ENCODE results near the gene OTOGL. TPM values are rescaled to one million over a fixed set of nuclear protein-coding genes. Genes with fewer than 3 reads are reported as not detected.

Gene OTOGL
- total RNA-seq, 1 donor from 2014 or later = 0.32 TPM

DNA sequence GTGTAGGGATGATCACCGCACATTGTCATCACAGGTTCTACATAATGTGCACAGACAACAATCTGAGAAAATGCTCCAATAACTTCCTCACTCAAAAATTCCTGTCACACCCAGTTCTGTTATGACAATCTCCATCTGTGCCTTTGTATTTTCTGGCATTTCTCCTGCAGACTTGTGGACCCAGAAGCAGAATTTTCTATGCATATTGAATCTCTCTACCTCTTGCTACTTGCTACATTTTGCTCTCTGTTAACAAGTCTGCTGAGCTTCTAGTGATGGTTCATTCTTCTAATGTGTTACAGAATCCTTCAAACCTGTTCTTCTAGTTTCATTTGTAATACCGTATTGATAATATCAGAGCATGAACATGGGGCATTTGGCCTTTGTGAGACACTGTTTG is 216.9 kb downstream of the OTOGL start:
- TF ChIP-seq, protein P1, sequence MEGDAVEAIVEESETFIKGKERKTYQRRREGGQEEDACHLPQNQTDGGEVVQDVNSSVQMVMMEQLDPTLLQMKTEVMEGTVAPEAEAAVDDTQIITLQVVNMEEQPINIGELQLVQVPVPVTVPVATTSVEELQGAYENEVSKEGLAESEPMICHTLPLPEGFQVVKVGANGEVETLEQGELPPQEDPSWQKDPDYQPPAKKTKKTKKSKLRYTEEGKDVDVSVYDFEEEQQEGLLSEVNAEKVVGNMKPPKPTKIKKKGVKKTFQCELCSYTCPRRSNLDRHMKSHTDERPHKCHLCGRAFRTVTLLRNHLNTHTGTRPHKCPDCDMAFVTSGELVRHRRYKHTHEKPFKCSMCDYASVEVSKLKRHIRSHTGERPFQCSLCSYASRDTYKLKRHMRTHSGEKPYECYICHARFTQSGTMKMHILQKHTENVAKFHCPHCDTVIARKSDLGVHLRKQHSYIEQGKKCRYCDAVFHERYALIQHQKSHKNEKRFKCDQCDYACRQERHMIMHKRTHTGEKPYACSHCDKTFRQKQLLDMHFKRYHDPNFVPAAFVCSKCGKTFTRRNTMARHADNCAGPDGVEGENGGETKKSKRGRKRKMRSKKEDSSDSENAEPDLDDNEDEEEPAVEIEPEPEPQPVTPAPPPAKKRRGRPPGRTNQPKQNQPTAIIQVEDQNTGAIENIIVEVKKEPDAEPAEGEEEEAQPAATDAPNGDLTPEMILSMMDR (IDR thresholded peaks at IDR 0.05) = no peak
- no peak for DNase-seq

GRCh38 chr12:80317307-80317706 is 218.0 kb downstream of the OTOGL start:
- H3K36me3 ChIP-seq = no peaks in the 10 kb centered on the region
- H3K4me3 ChIP-seq = no peak overlapping the region
- TF ChIP-seq, protein P1 (IDR thresholded peaks at IDR 0.05) = no peak
- H3K27me3 ChIP-seq (ENCODE audit: low read depth) = no peaks in the 10 kb centered on the region
- no peak overlapping the region for H3K27ac ChIP-seq
- intact Hi-C loops (cut with DNase I) = no loop called here
- no peaks in the 10 kb centered on the region for H3K4me1 ChIP-seq
- H3K9me3 ChIP-seq = no peaks in the 10 kb centered on the region
- ATAC-seq (no peak), DNase-seq (no peak)

More for the DNA sequence above, 216.9 kb downstream of the OTOGL start:
- ATAC-seq = no peak
- no peaks in the 10 kb centered on the region for H3K4me1 ChIP-seq
- H3K27ac ChIP-seq = no peak overlapping the region
- no peaks in the 10 kb centered on the region for H3K36me3 ChIP-seq
- H3K27me3 ChIP-seq (ENCODE audit: low read depth) = no peaks in the 10 kb centered on the region
- no peak overlapping the region for H3K4me3 ChIP-seq
- no peaks in the 10 kb centered on the region for H3K9me3 ChIP-seq
- intact Hi-C loops (cut with DNase I) = no loop called here

- H3K36me3 ChIP-seq = no peaks in the 10 kb centered on the region
- no peaks in the 10 kb centered on the region for H3K4me1 ChIP-seq
- no peak overlapping the region for H3K27ac ChIP-seq
- H3K4me3 ChIP-seq = no peak overlapping the region
- ATAC-seq = no peak
- intact Hi-C loops (cut with DNase I) = no loop called here
- no peaks in the 10 kb centered on the region for H3K27me3 ChIP-seq (ENCODE audit: low read depth)
- no peak for DNase-seq
- H3K9me3 ChIP-seq = no peaks in the 10 kb centered on the region
- TF ChIP-seq, protein P1 (IDR thresholded peaks at IDR 0.05) = no peak
Measured at GRCh38 chr12:80317899-80318298, 218.6 kb downstream of the OTOGL start.

DNA sequence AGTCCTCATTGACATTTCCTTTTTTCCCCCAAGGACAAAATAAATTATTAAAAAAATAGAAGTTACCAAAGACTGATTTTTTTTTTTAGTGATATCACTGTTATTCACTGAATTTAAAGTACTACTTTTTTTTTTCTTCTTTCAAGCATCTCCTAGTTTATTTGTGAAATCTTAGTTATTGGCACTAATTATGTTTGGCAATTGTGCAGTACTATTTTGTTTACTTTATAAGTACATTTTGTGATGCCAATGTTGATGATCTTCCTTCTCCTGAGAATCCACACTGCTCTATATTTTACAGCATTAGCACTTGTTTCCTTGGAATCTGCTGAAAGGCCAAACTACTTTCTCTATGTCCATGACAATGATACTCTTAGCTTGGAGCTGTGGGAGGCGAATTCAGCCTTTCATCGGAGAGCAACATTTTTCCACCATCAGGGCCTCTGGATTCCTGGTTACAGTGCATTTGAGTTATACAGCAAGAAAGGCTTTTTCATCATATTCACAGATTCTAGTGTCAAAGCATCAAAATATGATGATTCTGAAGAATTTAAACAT is 220.9 kb downstream of the OTOGL start:
- TF ChIP-seq, protein P1 (IDR thresholded peaks at IDR 0.05) = no peak
- Histone ChIP-seq H3K4me3 (no peak overlapping the region), H3K27ac (no peak overlapping the region), H3K36me3 (no peaks in the 10 kb centered on the region), H3K9me3 (no peaks in the 10 kb centered on the region), H3K4me1 (no peaks in the 10 kb centered on the region), H3K27me3 (ENCODE audit: low read depth) (no peaks in the 10 kb centered on the region)
- DNase-seq (no peak), ATAC-seq (no peak)
- intact Hi-C loops (cut with DNase I) = no loop called here

GRCh38 chr12:80321653-80322052 is 222.3 kb downstream of the OTOGL start:
- Histone ChIP-seq H3K9me3 (no peaks in the 10 kb centered on the region), H3K4me3 (no peak overlapping the region), H3K27ac (no peak overlapping the region), H3K36me3 (no peaks in the 10 kb centered on the region), H3K4me1 (no peaks in the 10 kb centered on the region), H3K27me3 (ENCODE audit: low read depth) (no peaks in the 10 kb centered on the region)
- ATAC-seq = no peak
- DNase-seq = no peak
- intact Hi-C loops (cut with DNase I) = no loop called here
- TF ChIP-seq, protein P1 (IDR thresholded peaks at IDR 0.05) = no peak

All from lower lobe of right lung (tissue), 2 donors.